ENCODE results near the gene IFFO2.

Gene IFFO2

DNA sequence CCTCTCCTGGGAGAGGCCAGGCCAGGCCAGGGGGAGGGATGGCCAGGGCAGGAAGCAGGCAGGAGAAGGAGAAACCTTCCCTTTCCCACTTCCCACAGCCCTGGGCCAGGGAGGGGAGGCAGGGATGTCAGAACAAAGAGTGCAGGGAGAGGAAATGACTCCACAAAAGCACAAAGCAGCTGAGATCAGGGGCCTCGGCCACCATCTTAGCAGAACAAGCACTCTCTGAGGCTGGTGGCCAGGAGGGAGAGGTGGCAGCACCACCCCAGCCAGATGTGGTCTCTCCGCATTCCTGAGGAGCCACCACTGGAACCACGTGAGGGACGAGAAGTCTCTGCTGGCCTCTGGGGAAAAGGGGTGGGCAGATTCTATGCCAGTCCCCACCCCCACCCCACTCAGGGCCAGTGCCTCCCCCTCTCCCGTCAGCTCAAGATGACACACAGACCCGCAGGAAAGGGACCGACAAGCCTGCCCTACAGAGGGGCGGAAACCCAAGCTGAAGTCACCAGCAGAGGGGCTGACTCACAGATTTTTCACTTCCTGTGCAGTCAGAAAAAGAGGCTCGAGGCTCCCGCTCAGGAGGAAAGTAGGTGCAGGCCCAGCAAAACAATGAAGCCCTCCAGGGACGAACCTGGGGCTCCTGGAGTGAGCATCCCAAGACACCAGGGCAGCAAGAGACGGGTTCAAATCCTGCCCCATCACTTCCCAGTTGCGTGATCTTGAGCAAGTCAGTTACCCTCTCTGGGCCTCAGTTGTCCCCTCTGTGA, 30.0 kb downstream of the IFFO2 start:
- ATAC-seq, result peak; percentile 73
- TF ChIP-seq TOX (CRISPR knock-in tag; IDR thresholded peaks at IDR 0.05; ENCODE audit: borderline replicate concordance) (no peak), BACH2 (CRISPR knock-in tag; IDR thresholded peaks at IDR 0.05; ENCODE audit: borderline replicate concordance) (no peak), ZNF8 (CRISPR knock-in tag; IDR thresholded peaks at IDR 0.05) (no peak), PPARA (CRISPR knock-in tag; IDR thresholded peaks at IDR 0.05; ENCODE audit: borderline replicate concordance) (no peak), ZNF70 (CRISPR knock-in tag; IDR thresholded peaks at IDR 0.05) (no peak)

DNA sequence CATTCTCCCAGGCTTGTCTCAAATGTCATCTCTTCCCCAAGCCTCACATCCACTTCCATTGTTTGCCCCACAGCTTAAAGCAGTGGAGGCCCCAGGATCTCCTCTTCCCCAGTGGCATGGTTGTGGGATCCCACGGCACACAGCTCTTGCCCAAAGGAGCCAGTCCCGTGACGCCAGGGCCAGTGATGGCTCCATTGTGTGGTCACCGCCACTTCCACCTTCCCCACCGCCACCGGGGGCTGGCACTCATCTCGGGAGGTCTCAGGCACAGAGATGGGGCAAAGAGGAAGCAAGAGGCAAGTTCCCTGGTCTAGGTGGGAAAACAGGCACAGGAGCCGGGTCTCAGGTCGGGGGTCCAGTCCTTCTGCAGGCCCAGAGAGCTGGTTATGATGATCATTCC, 31.2 kb downstream of the IFFO2 start:
- TF ChIP-seq TCF4 (CRISPR knock-in tag; IDR thresholded peaks at IDR 0.05; ENCODE audit: borderline replicate concordance) (no peak), ESRRG (CRISPR knock-in tag; IDR thresholded peaks at IDR 0.05) (no peak), SNAI2 (CRISPR knock-in tag; IDR thresholded peaks at IDR 0.05) (no peak), ZNF8 (CRISPR knock-in tag; IDR thresholded peaks at IDR 0.05) (no peak), RARB (CRISPR knock-in tag; IDR thresholded peaks at IDR 0.05) (no peak), ZFP30 (CRISPR knock-in tag; IDR thresholded peaks at IDR 0.05) (no peak), GLIS3 (CRISPR knock-in tag; IDR thresholded peaks at IDR 0.05) (no peak), ZNF70 (CRISPR knock-in tag; IDR thresholded peaks at IDR 0.05) (no peak), CSDC2 (CRISPR knock-in tag; IDR thresholded peaks at IDR 0.05) (no peak), ZC3H10 (CRISPR knock-in tag; IDR thresholded peaks at IDR 0.05) (no peak), BACH2 (CRISPR knock-in tag; IDR thresholded peaks at IDR 0.05; ENCODE audit: borderline replicate concordance) (no peak), ARNTL (CRISPR knock-in tag; IDR thresholded peaks at IDR 0.05; ENCODE audit: borderline replicate concordance, low read depth) (no peak), ISL1 (CRISPR knock-in tag; IDR thresholded peaks at IDR 0.05) (no peak)
- TF ChIP-seq, protein P1, sequence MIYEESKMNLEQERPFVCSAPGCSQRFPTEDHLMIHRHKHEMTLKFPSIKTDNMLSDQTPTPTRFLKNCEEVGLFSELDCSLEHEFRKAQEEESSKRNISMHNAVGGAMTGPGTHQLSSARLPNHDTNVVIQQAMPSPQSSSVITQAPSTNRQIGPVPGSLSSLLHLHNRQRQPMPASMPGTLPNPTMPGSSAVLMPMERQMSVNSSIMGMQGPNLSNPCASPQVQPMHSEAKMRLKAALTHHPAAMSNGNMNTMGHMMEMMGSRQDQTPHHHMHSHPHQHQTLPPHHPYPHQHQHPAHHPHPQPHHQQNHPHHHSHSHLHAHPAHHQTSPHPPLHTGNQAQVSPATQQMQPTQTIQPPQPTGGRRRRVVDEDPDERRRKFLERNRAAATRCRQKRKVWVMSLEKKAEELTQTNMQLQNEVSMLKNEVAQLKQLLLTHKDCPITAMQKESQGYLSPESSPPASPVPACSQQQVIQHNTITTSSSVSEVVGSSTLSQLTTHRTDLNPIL (CRISPR knock-in tag; IDR thresholded peaks at IDR 0.05; ENCODE audit: low read depth), result no peak
- TF ChIP-seq, protein P2, sequence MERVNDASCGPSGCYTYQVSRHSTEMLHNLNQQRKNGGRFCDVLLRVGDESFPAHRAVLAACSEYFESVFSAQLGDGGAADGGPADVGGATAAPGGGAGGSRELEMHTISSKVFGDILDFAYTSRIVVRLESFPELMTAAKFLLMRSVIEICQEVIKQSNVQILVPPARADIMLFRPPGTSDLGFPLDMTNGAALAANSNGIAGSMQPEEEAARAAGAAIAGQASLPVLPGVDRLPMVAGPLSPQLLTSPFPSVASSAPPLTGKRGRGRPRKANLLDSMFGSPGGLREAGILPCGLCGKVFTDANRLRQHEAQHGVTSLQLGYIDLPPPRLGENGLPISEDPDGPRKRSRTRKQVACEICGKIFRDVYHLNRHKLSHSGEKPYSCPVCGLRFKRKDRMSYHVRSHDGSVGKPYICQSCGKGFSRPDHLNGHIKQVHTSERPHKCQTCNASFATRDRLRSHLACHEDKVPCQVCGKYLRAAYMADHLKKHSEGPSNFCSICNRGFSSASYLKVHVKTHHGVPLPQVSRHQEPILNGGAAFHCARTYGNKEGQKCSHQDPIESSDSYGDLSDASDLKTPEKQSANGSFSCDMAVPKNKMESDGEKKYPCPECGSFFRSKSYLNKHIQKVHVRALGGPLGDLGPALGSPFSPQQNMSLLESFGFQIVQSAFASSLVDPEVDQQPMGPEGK (CRISPR knock-in tag; IDR thresholded peaks at IDR 0.05; ENCODE audit: borderline replicate concordance), result no peak
- TF ChIP-seq, protein P3, sequence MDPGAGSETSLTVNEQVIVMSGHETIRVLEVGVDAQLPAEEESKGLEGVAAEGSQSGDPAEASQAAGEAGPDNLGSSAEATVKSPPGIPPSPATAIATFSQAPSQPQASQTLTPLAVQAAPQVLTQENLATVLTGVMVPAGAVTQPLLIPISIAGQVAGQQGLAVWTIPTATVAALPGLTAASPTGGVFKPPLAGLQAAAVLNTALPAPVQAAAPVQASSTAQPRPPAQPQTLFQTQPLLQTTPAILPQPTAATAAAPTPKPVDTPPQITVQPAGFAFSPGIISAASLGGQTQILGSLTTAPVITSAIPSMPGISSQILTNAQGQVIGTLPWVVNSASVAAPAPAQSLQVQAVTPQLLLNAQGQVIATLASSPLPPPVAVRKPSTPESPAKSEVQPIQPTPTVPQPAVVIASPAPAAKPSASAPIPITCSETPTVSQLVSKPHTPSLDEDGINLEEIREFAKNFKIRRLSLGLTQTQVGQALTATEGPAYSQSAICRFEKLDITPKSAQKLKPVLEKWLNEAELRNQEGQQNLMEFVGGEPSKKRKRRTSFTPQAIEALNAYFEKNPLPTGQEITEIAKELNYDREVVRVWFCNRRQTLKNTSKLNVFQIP (CRISPR knock-in tag; IDR thresholded peaks at IDR 0.05; ENCODE audit: borderline replicate concordance, low read depth), result no peak
- TF ChIP-seq, protein P4, sequence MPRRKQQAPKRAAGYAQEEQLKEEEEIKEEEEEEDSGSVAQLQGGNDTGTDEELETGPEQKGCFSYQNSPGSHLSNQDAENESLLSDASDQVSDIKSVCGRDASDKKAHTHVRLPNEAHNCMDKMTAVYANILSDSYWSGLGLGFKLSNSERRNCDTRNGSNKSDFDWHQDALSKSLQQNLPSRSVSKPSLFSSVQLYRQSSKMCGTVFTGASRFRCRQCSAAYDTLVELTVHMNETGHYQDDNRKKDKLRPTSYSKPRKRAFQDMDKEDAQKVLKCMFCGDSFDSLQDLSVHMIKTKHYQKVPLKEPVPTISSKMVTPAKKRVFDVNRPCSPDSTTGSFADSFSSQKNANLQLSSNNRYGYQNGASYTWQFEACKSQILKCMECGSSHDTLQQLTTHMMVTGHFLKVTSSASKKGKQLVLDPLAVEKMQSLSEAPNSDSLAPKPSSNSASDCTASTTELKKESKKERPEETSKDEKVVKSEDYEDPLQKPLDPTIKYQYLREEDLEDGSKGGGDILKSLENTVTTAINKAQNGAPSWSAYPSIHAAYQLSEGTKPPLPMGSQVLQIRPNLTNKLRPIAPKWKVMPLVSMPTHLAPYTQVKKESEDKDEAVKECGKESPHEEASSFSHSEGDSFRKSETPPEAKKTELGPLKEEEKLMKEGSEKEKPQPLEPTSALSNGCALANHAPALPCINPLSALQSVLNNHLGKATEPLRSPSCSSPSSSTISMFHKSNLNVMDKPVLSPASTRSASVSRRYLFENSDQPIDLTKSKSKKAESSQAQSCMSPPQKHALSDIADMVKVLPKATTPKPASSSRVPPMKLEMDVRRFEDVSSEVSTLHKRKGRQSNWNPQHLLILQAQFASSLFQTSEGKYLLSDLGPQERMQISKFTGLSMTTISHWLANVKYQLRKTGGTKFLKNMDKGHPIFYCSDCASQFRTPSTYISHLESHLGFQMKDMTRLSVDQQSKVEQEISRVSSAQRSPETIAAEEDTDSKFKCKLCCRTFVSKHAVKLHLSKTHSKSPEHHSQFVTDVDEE (CRISPR knock-in tag; IDR thresholded peaks at IDR 0.05), result no peak

DNA sequence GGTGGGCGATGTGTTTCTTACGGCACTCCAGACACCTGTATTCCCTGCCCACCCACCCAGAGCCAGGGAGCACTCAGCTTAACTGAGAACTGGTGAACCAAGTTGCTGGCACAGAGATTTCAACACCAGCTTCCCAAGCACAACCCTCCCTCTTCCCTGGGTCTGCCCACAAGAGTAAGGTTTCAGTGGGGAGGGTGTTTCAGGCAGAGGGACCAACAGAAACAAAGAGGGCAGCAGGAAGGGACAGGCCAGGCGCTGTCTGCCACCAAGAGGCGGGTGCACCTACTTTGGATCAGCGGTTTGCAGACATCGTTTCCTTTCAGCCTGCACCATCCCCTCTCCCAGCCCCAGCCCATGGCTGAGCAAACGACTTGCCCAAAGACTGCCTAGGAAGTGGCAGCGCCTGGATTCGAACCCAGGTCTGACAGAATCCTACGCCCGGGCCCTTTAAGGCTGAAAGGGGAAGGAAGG, 32.2 kb downstream of the IFFO2 start:
- peak; percentile 5; the same call in 1 of the 3 replicates for ATAC-seq
- TF ChIP-seq OSR1 (CRISPR knock-in tag; IDR thresholded peaks at IDR 0.05) (no peak), ZNF70 (CRISPR knock-in tag; IDR thresholded peaks at IDR 0.05) (peak; percentile 10; the same call in 1 of the 2 replicates)

More for the DNA sequence above, 31.2 kb downstream of the IFFO2 start:
- no peak for ATAC-seq

DNA sequence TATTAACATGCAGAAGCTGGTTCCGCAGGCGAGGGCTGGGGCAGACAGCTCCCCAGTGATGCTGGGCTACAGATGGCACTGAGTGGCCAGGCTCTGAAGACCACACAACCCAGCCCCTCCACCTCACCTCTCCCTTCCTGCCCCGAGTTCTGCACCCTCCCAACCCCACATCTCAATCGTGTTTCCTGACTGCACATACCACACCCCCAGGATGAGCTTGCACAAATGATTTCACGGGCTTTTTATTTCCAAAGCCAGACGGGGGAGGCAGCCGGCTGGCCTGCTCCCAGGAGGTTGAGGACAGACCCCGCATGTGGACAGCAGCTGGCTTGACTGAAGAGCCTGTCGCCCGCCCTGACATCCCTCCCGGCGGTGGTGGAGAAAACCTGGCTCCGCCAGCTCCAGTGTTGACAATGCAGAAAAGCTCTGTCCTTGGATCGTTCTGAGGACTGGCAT, 32.7 kb downstream of the IFFO2 start:
- no peak; the same call in 2 of the 3 replicates for ATAC-seq
- TF ChIP-seq TOX (CRISPR knock-in tag; IDR thresholded peaks at IDR 0.05; ENCODE audit: borderline replicate concordance), result no peak
- no peak for TF ChIP-seq GLIS3 (CRISPR knock-in tag; IDR thresholded peaks at IDR 0.05)
- no peak for TF ChIP-seq RARB (CRISPR knock-in tag; IDR thresholded peaks at IDR 0.05)
- peak; percentile 44; the same call in 1 of the 2 replicates for TF ChIP-seq TCF4 (CRISPR knock-in tag; IDR thresholded peaks at IDR 0.05; ENCODE audit: borderline replicate concordance)
- no peak for TF ChIP-seq ARNTL (CRISPR knock-in tag; IDR thresholded peaks at IDR 0.05; ENCODE audit: borderline replicate concordance, low read depth)
- no peak for TF ChIP-seq PPARA (CRISPR knock-in tag; IDR thresholded peaks at IDR 0.05; ENCODE audit: borderline replicate concordance)
- TF ChIP-seq ISL1 (CRISPR knock-in tag; IDR thresholded peaks at IDR 0.05), result no peak
- TF ChIP-seq, protein P3 (CRISPR knock-in tag; IDR thresholded peaks at IDR 0.05; ENCODE audit: borderline replicate concordance, low read depth), result no peak
- TF ChIP-seq, protein P2 (CRISPR knock-in tag; IDR thresholded peaks at IDR 0.05; ENCODE audit: borderline replicate concordance), result no peak
